ENCODE measurements around the gene SLC29A2. TPM values are rescaled to one million over a fixed set of nuclear protein-coding genes. Genes with fewer than 3 reads are reported as not detected.

SLC29A2 gene
- total and polyA plus RNA-seq, 2 donors (not counting 3 experiments of a cell fraction or from before 2014, with no cell fraction given), result 2.4 to 5.2 TPM

DNA sequence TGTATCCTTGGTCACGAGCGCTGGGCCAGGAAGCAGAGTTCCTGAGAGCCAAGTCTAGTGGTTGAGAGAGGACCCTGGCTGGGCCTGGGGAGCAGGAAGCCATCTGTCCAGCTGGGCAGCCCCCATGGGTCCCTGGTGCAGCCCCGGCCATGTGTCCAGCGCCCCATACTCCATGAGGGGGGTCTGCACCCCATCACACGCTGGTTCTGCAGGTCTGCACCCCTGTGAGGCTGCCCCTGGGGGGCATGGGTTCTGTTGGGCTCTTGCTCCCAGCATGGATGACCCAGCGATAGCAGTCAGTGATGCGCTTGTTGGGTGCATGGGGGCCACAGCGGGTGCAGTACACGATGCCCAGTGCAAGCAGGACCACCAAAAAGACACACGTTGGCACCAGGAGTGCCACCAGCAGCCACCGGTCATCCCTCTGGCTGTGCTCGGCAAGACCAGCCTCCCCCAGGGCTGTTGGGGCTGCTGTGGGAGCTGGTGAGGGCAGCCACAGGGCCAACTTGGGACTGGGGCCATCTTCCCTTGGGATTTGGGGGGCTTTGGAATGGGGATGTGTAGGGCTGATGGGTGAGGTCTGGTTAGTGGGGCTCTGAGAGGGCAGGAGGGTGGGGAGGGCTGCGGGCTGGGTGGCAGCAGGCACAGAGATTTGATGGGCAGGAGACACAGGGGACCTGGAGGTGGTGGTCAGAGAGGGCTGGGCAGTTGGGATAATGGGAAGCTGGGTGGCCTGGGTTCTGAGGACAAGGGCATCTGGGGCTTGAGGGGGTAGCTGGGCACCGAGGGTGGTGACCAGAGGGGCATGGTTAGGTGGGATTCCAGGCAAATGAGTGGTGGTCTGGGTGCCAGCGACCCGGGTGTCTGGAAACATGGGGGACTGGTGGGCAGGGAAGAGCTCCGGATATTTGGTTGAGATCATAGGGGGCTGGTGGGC, 56.7 kb downstream of the SLC29A2 start:
- BruUV-seq (replicated peaks), result no TSS peak
- dilution Hi-C loops (cut with MboI; ENCODE audit: extremely low pct_ligation_motif_present, low sequenced_read_pairs) (no loop called here), intact Hi-C loops (cut with micrococcal nuclease) (loop anchor here (5.0 kb wide), 1 partner anchor 122 kb away; the partner anchor contains the start of gene MRPL11)
- FAIRE-seq, result no peak
- H3K4me1 ChIP-seq (ENCODE audit: control insufficient read depth, extremely low read depth, insufficient read depth, low read length), result peaks cover 4% of the 10 kb centered on the region
- TF ChIP-seq POLR2AphosphoS5 (IDR thresholded peaks at IDR 0.05; ENCODE audit: insufficient read depth, low read depth, low read length) (no peak), FOS (IDR thresholded peaks at IDR 0.05; ENCODE audit: borderline replicate concordance, insufficient read depth, low read length) (no peak), GATA2 (IDR thresholded peaks at IDR 0.05; ENCODE audit: insufficient read depth, insufficient read length, low read depth, low read length) (no peak), EZH2 (IDR thresholded peaks at IDR 0.05; ENCODE audit: borderline replicate concordance, low read depth, low read length, severe bottlenecking) (no peak), JUN (IDR thresholded peaks at IDR 0.05; ENCODE audit: borderline replicate concordance, insufficient read depth, insufficient read length, low read depth) (no peak), POLR2A (IDR thresholded peaks at IDR 0.05; ENCODE audit: low read depth, low read length) (no peak), MYC (IDR thresholded peaks at IDR 0.05; ENCODE audit: low read depth, low read length) (no peak)
- TF ChIP-seq, protein P1, sequence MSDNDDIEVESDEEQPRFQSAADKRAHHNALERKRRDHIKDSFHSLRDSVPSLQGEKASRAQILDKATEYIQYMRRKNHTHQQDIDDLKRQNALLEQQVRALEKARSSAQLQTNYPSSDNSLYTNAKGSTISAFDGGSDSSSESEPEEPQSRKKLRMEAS (IDR thresholded peaks at IDR 0.05; ENCODE audit: insufficient read depth, insufficient read length), result no peak
- TF ChIP-seq, protein P2, sequence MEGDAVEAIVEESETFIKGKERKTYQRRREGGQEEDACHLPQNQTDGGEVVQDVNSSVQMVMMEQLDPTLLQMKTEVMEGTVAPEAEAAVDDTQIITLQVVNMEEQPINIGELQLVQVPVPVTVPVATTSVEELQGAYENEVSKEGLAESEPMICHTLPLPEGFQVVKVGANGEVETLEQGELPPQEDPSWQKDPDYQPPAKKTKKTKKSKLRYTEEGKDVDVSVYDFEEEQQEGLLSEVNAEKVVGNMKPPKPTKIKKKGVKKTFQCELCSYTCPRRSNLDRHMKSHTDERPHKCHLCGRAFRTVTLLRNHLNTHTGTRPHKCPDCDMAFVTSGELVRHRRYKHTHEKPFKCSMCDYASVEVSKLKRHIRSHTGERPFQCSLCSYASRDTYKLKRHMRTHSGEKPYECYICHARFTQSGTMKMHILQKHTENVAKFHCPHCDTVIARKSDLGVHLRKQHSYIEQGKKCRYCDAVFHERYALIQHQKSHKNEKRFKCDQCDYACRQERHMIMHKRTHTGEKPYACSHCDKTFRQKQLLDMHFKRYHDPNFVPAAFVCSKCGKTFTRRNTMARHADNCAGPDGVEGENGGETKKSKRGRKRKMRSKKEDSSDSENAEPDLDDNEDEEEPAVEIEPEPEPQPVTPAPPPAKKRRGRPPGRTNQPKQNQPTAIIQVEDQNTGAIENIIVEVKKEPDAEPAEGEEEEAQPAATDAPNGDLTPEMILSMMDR (IDR thresholded peaks at IDR 0.05; ENCODE audit: extremely low read depth in 1 of 2, insufficient read depth in 1 of 2, low read depth in 1 of 2, low read length in 2 of 2), result no peak
- DNase-seq (ENCODE audit: low read depth, low spot score), result no peak
- no peak overlapping the region for H3K4me2 ChIP-seq (ENCODE audit: insufficient read depth, low read length)
- ChIA-PET CTCF (interaction anchor here (1.4 to 9.5 kb wide), 2 partner anchors 18 to 74 kb away, joined by 3 to 225 read pairs; partner anchors contain the start of gene RIN1), POLR2A (no interaction called here)
- H3K9me3 ChIP-seq (replicated peaks; ENCODE audit: control insufficient read depth, insufficient read depth, low read length), result no peaks in the 10 kb centered on the region
- H3K79me2 ChIP-seq (ENCODE audit: control insufficient read depth, insufficient read depth, low read length), result no peaks in the 10 kb centered on the region
- H3K4me3 ChIP-seq (replicated peaks in 1 of 3; ENCODE audit: insufficient read depth in 1 of 3, low read depth in 1 of 3, low read length in 3 of 3), result no peak overlapping the region
- peaks cover 6 to 7% of the 10 kb centered on the region in 2 experiments for H3K27me3 ChIP-seq (ENCODE audit: control insufficient read depth in 2 of 2, insufficient read depth in 2 of 2, low read length in 2 of 2)
- H4K20me1 ChIP-seq (replicated peaks; ENCODE audit: control insufficient read depth, extremely low read depth, insufficient read depth, low read length), result no peaks in the 10 kb centered on the region
- no peak overlapping the region for H3K27ac ChIP-seq (ENCODE audit: insufficient read depth, low read depth, low read length)
- H3K9me1 ChIP-seq (replicated peaks; ENCODE audit: control insufficient read depth, extremely low read depth, insufficient read depth, low read length), result no peaks in the 10 kb centered on the region
- H2AFZ ChIP-seq (ENCODE audit: low read depth, low read length), result no peak overlapping the region
- H3K9ac ChIP-seq (replicated peaks; ENCODE audit: extremely low read depth, insufficient read depth, low read length), result no peak overlapping the region
- H3K36me3 ChIP-seq (ENCODE audit: control insufficient read depth in 2 of 2, extremely low read depth in 1 of 2, insufficient read depth in 2 of 2, low read length in 2 of 2), result no peaks in the 10 kb centered on the region
